ENCODE results near the gene ISLR. TPM values are rescaled to one million over a fixed set of nuclear protein-coding genes. Genes with fewer than 3 reads are reported as not detected.
A peak's percentile ranks its signal among the peaks of the same experiment; 100 is the strongest.

ISLR gene
- total and polyA plus RNA-seq, 9 of the 15 experiments (the other 6 are each of a cell fraction or from before 2014, with no cell fraction given) = not detected

DNA sequence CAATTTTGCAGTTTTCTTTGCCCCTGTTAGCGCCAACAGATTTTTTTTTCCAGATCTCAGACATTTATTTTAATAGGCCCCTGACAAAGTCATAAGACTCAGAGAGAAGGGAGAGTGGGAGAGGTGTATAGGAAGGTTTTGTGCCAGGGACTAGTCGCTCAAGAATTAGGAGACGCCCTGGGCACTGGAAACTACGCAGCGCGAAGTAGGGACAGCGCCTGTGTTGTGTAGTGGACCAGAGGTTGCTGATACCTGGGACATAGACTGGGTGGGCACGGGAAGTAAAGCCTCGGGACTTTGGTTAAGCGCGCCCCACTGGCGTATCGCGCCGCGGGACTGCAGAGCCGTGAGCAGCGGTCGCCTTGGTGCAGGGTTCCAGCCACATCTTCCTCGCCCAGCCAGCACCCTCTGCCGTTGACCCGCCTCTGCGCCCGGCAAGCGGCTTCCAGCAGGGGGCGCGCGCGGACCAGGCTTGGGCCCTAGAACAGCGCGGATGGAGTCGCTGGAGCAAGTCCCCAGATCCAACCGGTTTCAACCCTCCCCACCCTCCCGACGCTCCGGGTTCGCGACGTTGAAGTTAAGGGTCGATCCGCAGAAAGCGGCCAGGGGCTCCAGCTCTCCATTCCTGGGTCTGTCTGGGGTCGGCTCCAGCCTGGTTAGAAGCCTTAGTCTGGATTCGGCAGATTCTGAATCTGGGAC, 46.1 kb upstream of the ISLR start (continued):
- peak; percentile 35; the same call in 1 of the 2 replicates for TF ChIP-seq CTBP1 (IDR thresholded peaks at IDR 0.05; ENCODE audit: borderline replicate concordance)
- TF ChIP-seq, protein P1, sequence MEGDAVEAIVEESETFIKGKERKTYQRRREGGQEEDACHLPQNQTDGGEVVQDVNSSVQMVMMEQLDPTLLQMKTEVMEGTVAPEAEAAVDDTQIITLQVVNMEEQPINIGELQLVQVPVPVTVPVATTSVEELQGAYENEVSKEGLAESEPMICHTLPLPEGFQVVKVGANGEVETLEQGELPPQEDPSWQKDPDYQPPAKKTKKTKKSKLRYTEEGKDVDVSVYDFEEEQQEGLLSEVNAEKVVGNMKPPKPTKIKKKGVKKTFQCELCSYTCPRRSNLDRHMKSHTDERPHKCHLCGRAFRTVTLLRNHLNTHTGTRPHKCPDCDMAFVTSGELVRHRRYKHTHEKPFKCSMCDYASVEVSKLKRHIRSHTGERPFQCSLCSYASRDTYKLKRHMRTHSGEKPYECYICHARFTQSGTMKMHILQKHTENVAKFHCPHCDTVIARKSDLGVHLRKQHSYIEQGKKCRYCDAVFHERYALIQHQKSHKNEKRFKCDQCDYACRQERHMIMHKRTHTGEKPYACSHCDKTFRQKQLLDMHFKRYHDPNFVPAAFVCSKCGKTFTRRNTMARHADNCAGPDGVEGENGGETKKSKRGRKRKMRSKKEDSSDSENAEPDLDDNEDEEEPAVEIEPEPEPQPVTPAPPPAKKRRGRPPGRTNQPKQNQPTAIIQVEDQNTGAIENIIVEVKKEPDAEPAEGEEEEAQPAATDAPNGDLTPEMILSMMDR (IDR thresholded peaks at IDR 0.05 in 2 of 3, conservative IDR thresholded peaks at IDR 0.05 in 1 of 3; ENCODE audit: insufficient read depth in 2 of 3, low read depth in 1 of 3, low read length in 3 of 3) = peak; percentile 91 to 99 (median 99)
- TF ChIP-seq RCOR1 (IDR thresholded peaks at IDR 0.05; ENCODE audit: borderline replicate concordance in 1 of 2, low read depth in 2 of 2, low read length in 2 of 2) = peak in 1 of 2 experiments; percentile 39; a peak in 1 of 4 replicates
- TF ChIP-seq, protein P2, sequence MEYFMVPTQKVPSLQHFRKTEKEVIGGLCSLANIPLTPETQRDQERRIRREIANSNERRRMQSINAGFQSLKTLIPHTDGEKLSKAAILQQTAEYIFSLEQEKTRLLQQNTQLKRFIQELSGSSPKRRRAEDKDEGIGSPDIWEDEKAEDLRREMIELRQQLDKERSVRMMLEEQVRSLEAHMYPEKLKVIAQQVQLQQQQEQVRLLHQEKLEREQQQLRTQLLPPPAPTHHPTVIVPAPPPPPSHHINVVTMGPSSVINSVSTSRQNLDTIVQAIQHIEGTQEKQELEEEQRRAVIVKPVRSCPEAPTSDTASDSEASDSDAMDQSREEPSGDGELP (CRISPR knock-in tag; IDR thresholded peaks at IDR 0.05; ENCODE audit: borderline replicate concordance) = peak; percentile 68; the same call in 1 of the 2 replicates
- TF ChIP-seq ZNF274 (IDR thresholded peaks at IDR 0.05; ENCODE audit: borderline replicate concordance, low read depth, low read length) = no peak
- TF ChIP-seq RAD21 (CRISPR knock-in tag; conservative IDR thresholded peaks at IDR 0.05 in 1 of 2, IDR thresholded peaks at IDR 0.05 in 1 of 2) = peak; percentile 90 to 97
- TF ChIP-seq, protein P3, sequence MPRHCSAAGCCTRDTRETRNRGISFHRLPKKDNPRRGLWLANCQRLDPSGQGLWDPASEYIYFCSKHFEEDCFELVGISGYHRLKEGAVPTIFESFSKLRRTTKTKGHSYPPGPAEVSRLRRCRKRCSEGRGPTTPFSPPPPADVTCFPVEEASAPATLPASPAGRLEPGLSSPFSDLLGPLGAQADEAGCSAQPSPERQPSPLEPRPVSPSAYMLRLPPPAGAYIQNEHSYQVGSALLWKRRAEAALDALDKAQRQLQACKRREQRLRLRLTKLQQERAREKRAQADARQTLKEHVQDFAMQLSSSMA (CRISPR knock-in tag; IDR thresholded peaks at IDR 0.05) = peak; percentile 33; the same call in 1 of the 2 replicates
